ENCODE results near the gene S1PR3.

Gene S1PR3

DNA sequence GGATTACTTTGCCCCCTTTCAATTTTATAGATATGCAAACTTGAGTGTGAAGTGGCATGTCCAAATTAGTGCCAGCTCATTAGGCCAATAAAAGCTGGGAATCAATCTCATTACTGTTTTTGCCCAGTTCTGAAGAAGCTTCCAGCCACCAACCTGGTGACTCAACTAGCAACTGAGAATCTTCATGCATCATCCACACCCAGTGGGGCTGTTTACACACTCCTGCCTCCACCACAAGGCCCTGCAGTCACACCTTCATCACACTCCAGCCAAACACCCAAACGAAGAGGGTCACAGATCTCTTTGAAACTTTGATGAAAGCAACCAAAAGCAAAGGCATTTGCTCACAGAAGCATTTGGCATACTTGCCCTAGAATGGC lies 41.3 kb upstream of the S1PR3 start:
- DNase-seq (ENCODE audit: low read depth): no peak
- TF ChIP-seq, protein P1, sequence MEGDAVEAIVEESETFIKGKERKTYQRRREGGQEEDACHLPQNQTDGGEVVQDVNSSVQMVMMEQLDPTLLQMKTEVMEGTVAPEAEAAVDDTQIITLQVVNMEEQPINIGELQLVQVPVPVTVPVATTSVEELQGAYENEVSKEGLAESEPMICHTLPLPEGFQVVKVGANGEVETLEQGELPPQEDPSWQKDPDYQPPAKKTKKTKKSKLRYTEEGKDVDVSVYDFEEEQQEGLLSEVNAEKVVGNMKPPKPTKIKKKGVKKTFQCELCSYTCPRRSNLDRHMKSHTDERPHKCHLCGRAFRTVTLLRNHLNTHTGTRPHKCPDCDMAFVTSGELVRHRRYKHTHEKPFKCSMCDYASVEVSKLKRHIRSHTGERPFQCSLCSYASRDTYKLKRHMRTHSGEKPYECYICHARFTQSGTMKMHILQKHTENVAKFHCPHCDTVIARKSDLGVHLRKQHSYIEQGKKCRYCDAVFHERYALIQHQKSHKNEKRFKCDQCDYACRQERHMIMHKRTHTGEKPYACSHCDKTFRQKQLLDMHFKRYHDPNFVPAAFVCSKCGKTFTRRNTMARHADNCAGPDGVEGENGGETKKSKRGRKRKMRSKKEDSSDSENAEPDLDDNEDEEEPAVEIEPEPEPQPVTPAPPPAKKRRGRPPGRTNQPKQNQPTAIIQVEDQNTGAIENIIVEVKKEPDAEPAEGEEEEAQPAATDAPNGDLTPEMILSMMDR (IDR thresholded peaks at IDR 0.05; ENCODE audit: low read depth, low read length, missing control alignments): no peak
- H3K4me3 ChIP-seq (ENCODE audit: low read depth, low read length): no peak overlapping the region
- in situ Hi-C loops (cut with HindIII; ENCODE audit: low sequenced_read_pairs): no loop called here

GRCh38 chr9:88950341-88951154 lies 40.7 kb upstream of the S1PR3 start:
- TF ChIP-seq, protein P1 (IDR thresholded peaks at IDR 0.05; ENCODE audit: low read depth, low read length, missing control alignments): no peak
- no peak overlapping the region for H3K4me3 ChIP-seq (ENCODE audit: low read depth, low read length)
- in situ Hi-C loops (cut with HindIII; ENCODE audit: low sequenced_read_pairs): no loop called here
- no peak for DNase-seq (ENCODE audit: low read depth)

- TF ChIP-seq, protein P1 (IDR thresholded peaks at IDR 0.05; ENCODE audit: low read depth, low read length, missing control alignments): no peak
- DNase-seq (ENCODE audit: low read depth): no peak
Measured at GRCh38 chr9:88951155-88951542, 40.1 kb upstream of the S1PR3 start.

GRCh38 chr9:88952086-88952615 lies 39.1 kb upstream of the S1PR3 start:
- in situ Hi-C loops (cut with HindIII; ENCODE audit: low sequenced_read_pairs): no loop called here
- H3K4me3 ChIP-seq (ENCODE audit: low read depth, low read length): no peak overlapping the region
- TF ChIP-seq, protein P1 (IDR thresholded peaks at IDR 0.05; ENCODE audit: low read depth, low read length, missing control alignments): no peak
- no peak for DNase-seq (ENCODE audit: low read depth)

More at GRCh38 chr9:88951155-88951542, 40.1 kb upstream of the S1PR3 start:
- in situ Hi-C loops (cut with HindIII; ENCODE audit: low sequenced_read_pairs): no loop called here
- H3K4me3 ChIP-seq (ENCODE audit: low read depth, low read length): no peak overlapping the region

DNA sequence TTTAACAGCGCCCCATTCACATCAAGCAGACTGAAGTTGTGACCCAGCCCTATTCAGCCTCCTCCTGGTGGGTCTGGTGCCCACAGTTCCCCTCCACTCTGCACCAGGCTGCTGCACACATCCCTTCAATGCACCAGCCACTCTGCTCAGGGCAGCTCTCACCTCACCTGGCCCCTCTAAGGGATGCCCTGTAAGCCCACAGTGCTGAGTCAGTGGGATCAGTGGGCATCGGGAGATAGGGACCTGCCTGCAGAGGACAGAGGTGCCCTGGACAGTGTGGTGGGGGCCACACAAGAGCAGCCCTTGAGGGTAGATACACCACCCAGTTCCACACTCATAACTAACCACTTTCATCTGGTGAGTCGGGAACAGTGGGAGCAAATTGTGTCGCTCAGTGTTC lies 38.3 kb upstream of the S1PR3 start:
- in situ Hi-C loops (cut with HindIII; ENCODE audit: low sequenced_read_pairs): no loop called here
- DNase-seq (ENCODE audit: low read depth): no peak
- TF ChIP-seq, protein P1 (IDR thresholded peaks at IDR 0.05; ENCODE audit: low read depth, low read length, missing control alignments): no peak
- H3K4me3 ChIP-seq (ENCODE audit: low read depth, low read length): no peak overlapping the region

DNA sequence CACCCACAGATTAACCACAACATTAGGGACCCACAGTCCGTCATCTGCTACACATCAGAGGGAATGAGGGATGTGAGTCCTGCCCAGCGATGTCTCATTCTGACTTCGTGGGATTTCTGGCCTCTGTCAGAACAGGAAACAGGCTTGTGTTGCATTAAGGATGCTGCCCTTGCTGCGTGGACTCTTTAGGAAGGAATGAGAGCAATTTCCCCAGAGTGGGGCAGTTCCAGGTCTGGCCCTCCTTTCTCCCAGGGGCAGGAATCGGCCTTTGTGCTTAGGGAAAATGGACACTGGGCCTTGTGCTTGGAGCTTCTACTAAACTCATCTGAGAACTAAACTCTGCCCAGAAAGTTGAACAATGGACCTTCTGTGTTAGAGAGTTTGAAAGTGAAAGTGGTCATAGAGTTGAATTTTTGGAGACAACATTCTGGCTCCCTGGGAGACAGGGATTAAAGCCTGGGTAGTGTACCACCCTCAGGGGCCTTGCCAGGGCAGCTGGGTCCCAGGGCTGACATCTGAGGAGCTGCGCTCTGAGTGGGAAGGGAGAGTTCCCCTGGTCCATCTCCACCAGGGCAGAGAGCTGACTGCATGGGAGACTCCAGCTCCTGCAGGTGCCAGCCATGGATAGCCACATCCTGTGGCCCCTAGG lies 37.8 kb upstream of the S1PR3 start:
- in situ Hi-C loops (cut with HindIII; ENCODE audit: low sequenced_read_pairs): no loop called here
- no peak for DNase-seq (ENCODE audit: low read depth)
- H3K4me3 ChIP-seq (ENCODE audit: low read depth, low read length): no peak overlapping the region
- TF ChIP-seq, protein P1 (IDR thresholded peaks at IDR 0.05; ENCODE audit: low read depth, low read length, missing control alignments): no peak

Data from astrocyte of the cerebellum (primary cell).